Subcutaneous abdominal adipose tissue (tissue), 5 donors: ENCODE measurements around the gene VCL.
"Not testable (repeated sequence)": the region's sequence is repeated elsewhere in the genome, so short reads cannot be mapped to it uniquely, and the experiment has no call there.

Experiments used
- H3K27ac ChIP-seq: one replicate; pipeline ENCODE4 v1.7.0; 2013; ENCODE audit warnings: low read depth, mild to moderate bottlenecking, inconsistent platforms, low read length, moderate library complexity
- H3K27me3 ChIP-seq, 5 donors: one replicate each; pipeline ENCODE4 v1.7.0; 2013; ENCODE audit warnings: low read length in 5 of 5, inconsistent platforms in 1 of 5; ENCODE audit not compliant: control insufficient read depth in 5 of 5, insufficient read depth in 4 of 5
- H3K36me3 ChIP-seq, 5 donors: one replicate each; pipeline ENCODE4 v1.7.0; 2013; ENCODE audit warnings: low read length in 5 of 5; ENCODE audit not compliant: control insufficient read depth in 5 of 5, insufficient read depth in 5 of 5
- H3K4me1 ChIP-seq, 5 donors: one replicate each; pipeline ENCODE4 v1.7.0; 2013; ENCODE audit warnings: low read length in 5 of 5, mild to moderate bottlenecking in 3 of 5, moderate library complexity in 1 of 5; ENCODE audit not compliant: control insufficient read depth in 5 of 5, insufficient read depth in 5 of 5
- H3K4me3 ChIP-seq, 5 donors: one replicate each; pipeline ENCODE4 v1.7.0; 2013; ENCODE audit warnings: low read length in 5 of 5, low read depth in 1 of 5
- H3K9ac ChIP-seq, 5 donors: one replicate each; pipeline ENCODE4 v1.7.0; 2013; ENCODE audit warnings: low read length in 5 of 5, mild to moderate bottlenecking in 4 of 5, moderate library complexity in 3 of 5
- H3K9me3 ChIP-seq, 5 donors: one replicate each; pipeline ENCODE4 v1.7.0; 2013; ENCODE audit warnings: low read length in 5 of 5; ENCODE audit not compliant: control insufficient read depth in 5 of 5
- donor health status: healthy.
- donor health status: healthy.
- donor health status: healthy.
- donor health status: healthy.
- donor health status: healthy.

VCL gene

GRCh38 chr10:73991203-73991883 lies 6.6 kb upstream of the VCL start:
- no peaks in the 10 kb centered on the region for H3K9me3 ChIP-seq
- H3K27ac ChIP-seq = no peak overlapping the region
- H3K9ac ChIP-seq = no peak overlapping the region
- no peak overlapping the region for H3K4me3 ChIP-seq
- H3K4me1 ChIP-seq = no peaks in the 10 kb centered on the region
- H3K27me3 ChIP-seq = no peaks in the 10 kb centered on the region
- no peaks in the 10 kb centered on the region for H3K36me3 ChIP-seq

DNA sequence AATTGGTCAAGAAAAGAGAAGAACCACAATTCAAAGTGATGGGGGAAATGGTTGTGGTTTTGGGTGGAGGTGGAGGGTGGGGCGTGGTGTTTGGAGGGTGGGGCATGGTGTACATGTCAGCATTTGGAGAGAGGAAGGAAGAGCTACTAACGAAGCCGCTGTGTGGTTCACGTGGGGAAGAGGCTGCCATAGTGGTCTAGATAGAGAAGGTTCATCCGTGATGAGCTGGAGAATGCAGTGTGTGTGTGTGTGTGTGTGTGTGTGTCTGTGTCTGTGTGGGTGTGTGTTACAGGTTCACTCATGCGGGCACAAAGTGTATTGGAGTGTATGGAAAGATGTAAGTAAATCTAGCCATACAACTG lies 6.1 kb upstream of the VCL start:
- H3K9me3 ChIP-seq = no peaks in the 10 kb centered on the region
- H3K4me3 ChIP-seq = no peak overlapping the region
- H3K4me1 ChIP-seq = no peaks in the 10 kb centered on the region
- H3K36me3 ChIP-seq = no peaks in the 10 kb centered on the region
- no peaks in the 10 kb centered on the region for H3K27me3 ChIP-seq
- no peak overlapping the region for H3K9ac ChIP-seq
- H3K27ac ChIP-seq = no peak overlapping the region

GRCh38 chr10:73992899-73993788 lies 4.8 kb upstream of the VCL start:
- Histone ChIP-seq H3K27me3 (no peaks in the 10 kb centered on the region), H3K27ac (no peak overlapping the region), H3K4me1 (peaks cover 3 to 7% (median 5%) of the 10 kb centered on the region in 5 donors), H3K36me3 (no peaks in the 10 kb centered on the region), H3K9ac (no peak overlapping the region), H3K4me3 (no peak overlapping the region), H3K9me3 (no peaks in the 10 kb centered on the region)

DNA sequence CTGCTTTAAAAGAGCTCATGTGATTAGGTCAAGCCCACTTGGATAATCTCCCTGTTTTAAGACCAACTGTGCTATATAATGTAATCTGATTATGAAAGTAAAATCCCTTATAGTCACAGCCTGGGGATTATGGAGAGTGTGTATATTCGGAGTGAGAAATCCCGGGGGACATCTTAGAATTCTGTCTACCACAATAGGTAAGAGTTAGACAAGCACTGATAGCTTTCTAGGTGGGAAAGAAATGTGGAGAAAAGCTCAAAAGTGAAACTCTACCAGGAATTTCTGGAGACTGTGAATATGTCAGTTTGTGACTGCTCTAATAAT lies 2.9 kb upstream of the VCL start:
- H3K27me3 ChIP-seq = peaks cover 0 to 4% (median 0%) of the 10 kb centered on the region in 5 donors
- peaks cover 13 to 25% (median 17%) of the 10 kb centered on the region in 5 donors for H3K4me1 ChIP-seq
- H3K36me3 ChIP-seq = no peaks in the 10 kb centered on the region
- no peak overlapping the region for H3K9ac ChIP-seq
- peaks cover 0 to 2% (median 0%) of the 10 kb centered on the region in 5 donors for H3K9me3 ChIP-seq
- no peak overlapping the region for H3K4me3 ChIP-seq
- H3K27ac ChIP-seq = no peak overlapping the region

- Histone ChIP-seq H3K27ac (no peak overlapping the region), H3K9me3 (peaks cover 0 to 2% (median 0%) of the 10 kb centered on the region in 5 donors), H3K9ac (peak overlapping the region in 3 of 5 donors; percentile 3 to 64 (median 60)), H3K36me3 (no peaks in the 10 kb centered on the region), H3K4me3 (peak overlapping the region; percentile 76 to 99 (median 98)), H3K27me3 (peaks cover 0 to 4% (median 0%) of the 10 kb centered on the region in 5 donors), H3K4me1 (peaks cover 18 to 38% (median 30%) of the 10 kb centered on the region in 5 donors)
Observed at GRCh38 chr10:73997461-73997786, 492 bp upstream of the VCL start.

GRCh38 chr10:73998623-73998928 lies 660 bp downstream of the VCL start:
- Histone ChIP-seq H3K4me3 (peak overlapping the region; percentile 96 to 100 (median 98)), H3K36me3 (no peaks in the 10 kb centered on the region), H3K27ac (peak overlapping the region; percentile 99), H3K9me3 (peaks cover 0 to 2% (median 0%) of the 10 kb centered on the region in 5 donors), H3K9ac (peak overlapping the region; percentile 93 to 98 (median 97)), H3K27me3 (peaks cover 0 to 4% (median 0%) of the 10 kb centered on the region in 5 donors), H3K4me1 (peaks cover 18 to 42% (median 33%) of the 10 kb centered on the region in 5 donors)

DNA sequence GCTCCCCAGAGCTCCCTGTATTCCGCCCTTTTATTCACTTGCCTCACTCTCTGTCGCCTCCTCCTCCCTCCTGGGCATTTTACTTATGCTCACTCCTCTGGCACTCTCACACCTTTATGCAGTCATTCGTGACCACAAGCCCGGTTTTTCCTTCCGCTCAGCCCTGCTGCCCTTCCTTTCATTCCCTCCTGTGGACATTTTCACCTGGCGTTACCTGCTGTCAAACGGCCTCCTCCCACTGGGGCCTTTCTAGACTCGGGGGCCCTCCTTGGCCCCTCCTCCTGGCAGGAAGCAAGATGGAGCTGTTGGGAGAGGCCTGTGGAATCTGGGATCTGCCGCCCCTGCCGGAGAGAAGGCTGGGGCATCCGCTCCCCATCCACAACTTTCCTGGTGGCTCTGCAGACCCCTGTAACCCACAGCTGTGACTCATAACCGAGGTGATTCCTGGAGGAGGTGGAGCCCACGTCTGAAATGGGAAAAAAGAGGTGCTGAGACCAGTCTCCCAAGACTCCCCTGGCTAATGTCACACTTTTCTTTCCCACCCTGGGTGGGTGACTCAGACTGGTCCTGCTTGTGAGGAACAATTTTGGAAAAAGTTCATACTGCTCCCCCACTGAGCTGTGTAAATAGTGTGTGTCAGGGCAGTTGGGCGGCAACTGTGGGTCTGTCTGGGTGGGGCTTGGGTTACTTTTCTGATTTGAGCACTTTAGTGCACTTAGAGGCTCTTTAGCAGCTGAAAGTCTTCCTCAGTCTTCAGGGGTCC lies 1.2 kb downstream of the VCL start:
- Histone ChIP-seq H3K36me3 (no peaks in the 10 kb centered on the region), H3K4me1 (peaks cover 18 to 42% (median 33%) of the 10 kb centered on the region in 5 donors), H3K9me3 (peaks cover 0 to 2% (median 0%) of the 10 kb centered on the region in 5 donors), H3K4me3 (peak overlapping the region; percentile 96 to 100 (median 98)), H3K27ac (peak overlapping the region; percentile 99), H3K9ac (peak overlapping the region; percentile 93 to 98 (median 97)), H3K27me3 (peaks cover 0 to 4% (median 0%) of the 10 kb centered on the region in 5 donors)

DNA sequence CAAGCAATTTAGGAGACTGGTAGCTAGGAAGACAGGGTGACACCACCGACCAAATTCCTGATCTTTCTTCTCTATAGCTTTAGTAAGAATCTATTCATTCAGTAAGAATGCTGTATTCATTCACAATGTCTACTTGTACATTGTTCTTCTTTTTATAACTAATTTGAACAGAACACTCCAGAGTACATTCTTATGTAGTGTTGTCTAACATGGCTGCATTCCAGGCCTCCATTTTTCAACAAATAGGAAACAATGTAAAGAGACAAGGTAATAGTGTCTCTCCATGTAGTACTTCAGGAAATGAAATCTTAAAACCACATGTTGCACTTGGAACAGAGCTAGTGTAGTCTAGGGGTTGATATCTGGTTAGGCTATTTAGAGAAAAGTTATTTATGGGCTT lies 1.8 kb downstream of the VCL start:
- Histone ChIP-seq H3K27me3 (peaks cover 0 to 4% (median 0%) of the 10 kb centered on the region in 5 donors), H3K27ac (peak overlapping the region; percentile 99), H3K9me3 (peaks cover 0 to 2% (median 0%) of the 10 kb centered on the region in 5 donors), H3K4me1 (peaks cover 18 to 42% (median 35%) of the 10 kb centered on the region in 5 donors), H3K4me3 (peak overlapping the region; percentile 96 to 100 (median 98)), H3K36me3 (no peaks in the 10 kb centered on the region), H3K9ac (peak overlapping the region; percentile 93 to 98 (median 97))

GRCh38 chr10:74000244-74000643 lies 2.3 kb downstream of the VCL start:
- H3K9ac ChIP-seq, H3K27me3 ChIP-seq, H3K9me3 ChIP-seq, H3K36me3 ChIP-seq: not testable (repeated sequence)
- H3K27ac ChIP-seq = peak overlapping the region; percentile 99
- peaks cover 18 to 42% (median 35%) of the 10 kb centered on the region in 5 donors for H3K4me1 ChIP-seq
- peak overlapping the region; percentile 13 to 99 (median 98) for H3K4me3 ChIP-seq
